Motor neuron (in vitro differentiated cells): Measurements from ENCODE around the gene NQO1. TPM values are rescaled to one million over a fixed set of nuclear protein-coding genes. Genes with fewer than 3 reads are reported as not detected.

ENCODE experiments used
- ATAC-seq, 8 experiments: fragments of 200-7000 bp; cut with Tn5 transposase; replicated peaks in 6 of 8; 2 replicates each; pipeline ENCODE4 v1.8.0; 2021; ENCODE audit warnings: mild to moderate bottlenecking in 8 of 8, moderate library complexity in 8 of 8
- H3K27ac ChIP-seq, 2 donors: fragments of 250-450 bp; sonication (Bioruptor Pico); 2 replicates each; pipeline ENCODE4 v1.9.0; 2021; ENCODE audit warnings: antibody characterized with exemption in 2 of 2, mild to moderate bottlenecking in 2 of 2, moderate library complexity in 1 of 2
- H3K4me1 ChIP-seq, 2 donors: fragments of 250-450 bp; sonication (Bioruptor Pico); replicated peaks in 1 of 2; 2 replicates each; pipeline ENCODE4 v1.6.1; 2021; ENCODE audit warnings: antibody characterized with exemption in 2 of 2, mild to moderate bottlenecking in 2 of 2, moderate library complexity in 1 of 2
- H3K4me3 ChIP-seq, 5 donors: fragments of 250-450 bp; sonication (Bioruptor Pico); 2 replicates each; pipeline ENCODE4 v1.9.0; 2021; ENCODE audit warnings: antibody characterized with exemption in 5 of 5, mild to moderate bottlenecking in 5 of 5, moderate library complexity in 4 of 5
- WGBS, 10 experiments: fragments of 450-650 bp; shearing (Covaris generic); methylation state at CpG; one replicate each; pipeline ENCODE4 v1.0.0; 2022; 5-methylcytosine and 5-hydroxymethylcytosine counted together
- in situ Hi-C, 9 experiments: fragments of 400-800 bp; cut with MboI; loops; one replicate each; pipeline ENCODE4 v1.15.0; 2021; ENCODE audit warnings: low sequenced_read_pairs in 9 of 9, low pct_unique_long_range_greater_than_20kb in 2 of 9; ENCODE audit not compliant: unreplicated experiment in 9 of 9
- total RNA-seq, 8 experiments: library from RNA; unstranded; fragments of 300-600 nt; gene quantifications; 2 replicates each; pipeline versions ENCODE4 v1.2.3 to v1.2.4, GENCODE V29; 2022

The NQO1 gene
- total RNA-seq, 8 experiments from 2014 or later, result 4.1 to 120 (median 32.6) TPM

GRCh38 chr16:69691980-69692911 lies 34.1 kb downstream of the NQO1 start:
- in situ Hi-C loops, result no loop called here
- WGBS, 10 experiments, result 67 to 100% (median 93%) methylated on average over 1 to 4 of the region's 4 CpGs; no CpG with 5 or more reads in 2 of the 10 experiments
- no peaks in the 10 kb centered on the region for H3K4me1 ChIP-seq
- H3K4me3 ChIP-seq, result no peak overlapping the region
- ATAC-seq, result peak in 2 of 8 experiments; percentile 71 to 83
- no peak overlapping the region for H3K27ac ChIP-seq

- no peaks in the 10 kb centered on the region for H3K4me1 ChIP-seq
- ATAC-seq, result no peak
- no peak overlapping the region for H3K27ac ChIP-seq
- in situ Hi-C loops, result no loop called here
- WGBS, 10 experiments, result 88 to 100% (median 100%) methylated on average over 1 to 2 of the region's 2 CpGs; no CpG with 5 or more reads in 7 of the 10 experiments
- no peak overlapping the region for H3K4me3 ChIP-seq
Observed at GRCh38 chr16:69688589-69688988, 37.8 kb downstream of the NQO1 start.

GRCh38 chr16:69680358-69680757 lies 46.0 kb downstream of the NQO1 start:
- H3K27ac ChIP-seq, result no peak overlapping the region
- in situ Hi-C loops, result no loop called here
- no peak for ATAC-seq
- no peaks in the 10 kb centered on the region for H3K4me1 ChIP-seq
- no peak overlapping the region for H3K4me3 ChIP-seq

GRCh38 chr16:69672998-69673713 lies 53.2 kb downstream of the NQO1 start:
- Histone ChIP-seq H3K27ac (no peak overlapping the region), H3K4me1 (no peaks in the 10 kb centered on the region), H3K4me3 (no peak overlapping the region)
- WGBS, 10 experiments, result 8 to 100% (median 90%) methylated on average over 1 to 3 of the region's 3 CpGs
- in situ Hi-C loops, result no loop called here
- ATAC-seq, result no peak

GRCh38 chr16:69672315-69672997 lies 53.9 kb downstream of the NQO1 start:
- no peak for ATAC-seq
- Histone ChIP-seq H3K27ac (no peak overlapping the region), H3K4me1 (no peaks in the 10 kb centered on the region), H3K4me3 (no peak overlapping the region)
- 80 to 100% (median 100%) methylated on average over 1 to 2 of the region's 2 CpGs; no CpG with 5 or more reads in 1 of the 10 experiments for WGBS, 10 experiments
- in situ Hi-C loops, result no loop called here

GRCh38 chr16:69669577-69669976 lies 56.8 kb downstream of the NQO1 start:
- no peak overlapping the region for H3K4me3 ChIP-seq
- in situ Hi-C loops, result no loop called here
- H3K4me1 ChIP-seq, result no peaks in the 10 kb centered on the region
- ATAC-seq, result no peak
- WGBS, 10 experiments, result 0 to 100% (median 67%) methylated on average over 1 of the region's 1 CpG
- H3K27ac ChIP-seq, result no peak overlapping the region

- in situ Hi-C loops, result no loop called here
- H3K27ac ChIP-seq, result no peak overlapping the region
- no peak overlapping the region for H3K4me3 ChIP-seq
- no peaks in the 10 kb centered on the region for H3K4me1 ChIP-seq
- ATAC-seq, result no peak
Observed at GRCh38 chr16:69663846-69664245, 62.5 kb downstream of the NQO1 start.

- Histone ChIP-seq H3K4me3 (no peak overlapping the region), H3K4me1 (no peaks in the 10 kb centered on the region), H3K27ac (no peak overlapping the region)
- 86 to 100% (median 100%) methylated on average over 1 of the region's 1 CpG for WGBS, 10 experiments
- in situ Hi-C loops, result no loop called here
- no peak for ATAC-seq
Observed at GRCh38 chr16:69662901-69663300, 63.5 kb downstream of the NQO1 start.

GRCh38 chr16:69660166-69660565 lies 66.2 kb downstream of the NQO1 start:
- in situ Hi-C loops, result no loop called here
- WGBS, 10 experiments, result 80 to 100% (median 100%) methylated on average over 1 to 4 of the region's 4 CpGs; no CpG with 5 or more reads in 2 of the 10 experiments
- no peak overlapping the region for H3K4me3 ChIP-seq
- ATAC-seq, result no peak
- no peaks in the 10 kb centered on the region for H3K4me1 ChIP-seq
- H3K27ac ChIP-seq, result no peak overlapping the region

Other genes with a start within 250 kb of the NQO1 start
- 10 to 100 TPM in 6 of 8 experiments, 1 to 10 TPM in 2; 8.1 to 68.6 (median 19.1) TPM for gene NFAT5, start 160.6 kb downstream of the NQO1 start, total RNA-seq
- 10 to 100 TPM; 15.5 to 88.8 (median 35.1) TPM for gene NOB1, start 28.4 kb upstream of the NQO1 start, total RNA-seq
- 10 to 100 TPM; 10.7 to 28.6 (median 16.0) TPM for gene WWP2, start 35.8 kb upstream of the NQO1 start, total RNA-seq
- 1 to 10 TPM in 5 of 8 experiments, under 1 TPM in 3; 0.71 to 4.8 (median 1.5) TPM for gene CLEC18A, start 224.8 kb upstream of the NQO1 start, total RNA-seq